OCI-LY3 (cell line): ENCODE data around the gene C3orf20.

ENCODE experiments used
- H2AFZ ChIP-seq: fragments of 200-600, 300-600 bp; shearing (Covaris generic); 2 replicates; pipeline ENCODE4 v1.6.0; 2014; ENCODE audit warnings: antibody characterized with exemption, low read depth, low read length
- H3K27ac ChIP-seq: fragments of 200-600, 300-600 bp; sonication (generic); 2 replicates; pipeline ENCODE4 v1.5.1; 2014; ENCODE audit warnings: mild to moderate bottlenecking, low read length, moderate library complexity, mixed read lengths
- H3K27me3 ChIP-seq: fragments of 200-600, 300-600 bp; sonication (generic); 2 replicates; pipeline ENCODE4 v1.6.1; 2014; ENCODE audit warnings: low read depth, low read length, mixed read lengths
- H3K36me3 ChIP-seq: fragments of 200-600, 300-600 bp; sonication (generic); replicated peaks from 2 replicates; pipeline ENCODE3; 2014; ENCODE audit warnings: low read depth, low read length, mixed read lengths
- H3K4me1 ChIP-seq: fragments of 300-600, 200-600 bp; sonication (generic); 2 replicates; pipeline ENCODE4 v1.6.1; 2014; ENCODE audit warnings: low read length, mixed read lengths
- H3K4me2 ChIP-seq: fragments of 200-600, 300-600 bp; sonication (generic); 2 replicates; pipeline ENCODE4 v1.6.1; 2014; ENCODE audit warnings: low read length, mixed read lengths
- H3K4me3 ChIP-seq: fragments of 300-600, 200-600 bp; sonication (generic); 2 replicates; pipeline ENCODE4 v1.5.1; 2014; ENCODE audit warnings: antibody characterized with exemption, mild to moderate bottlenecking, low read length, moderate library complexity
- H3K79me2 ChIP-seq: fragments of 300-600, 200-600 bp; shearing (Covaris generic); 2 replicates; pipeline ENCODE4 v1.6.1; 2014; ENCODE audit warnings: mild to moderate bottlenecking, low read length, mixed read lengths
- H3K9ac ChIP-seq: fragments of 300-600, 200-600 bp; shearing (Covaris generic); 2 replicates; pipeline ENCODE4 v1.6.0; 2014; ENCODE audit warnings: mild to moderate bottlenecking, low read length, moderate library complexity
- H3K9me3 ChIP-seq: fragments of 200-600, 300-600 bp; shearing (Covaris generic); 2 replicates; pipeline ENCODE4 v1.6.1; 2014; ENCODE audit warnings: low read length, mixed read lengths; ENCODE audit not compliant: insufficient read depth
- H4K20me1 ChIP-seq: fragments of 200-600, 300-600 bp; sonication (generic); 2 replicates; pipeline ENCODE4 v1.6.1; 2016; ENCODE audit warnings: low read length, mixed read lengths; ENCODE audit not compliant: insufficient read depth
- CTCF ChIP-seq: fragments of 200-600, 300-600 bp; sonication (generic); IDR thresholded peaks from 2 replicates; pipeline ENCODE4 v1.5.1; 2014; ENCODE audit warnings: antibody characterized with exemption, low read length, low read depth
- EZH2phosphoT487 ChIP-seq: fragments of 200-600 bp; shearing (Covaris generic); IDR thresholded peaks from 2 replicates; pipeline ENCODE4 v1.6.1; 2018; ENCODE audit warnings: antibody characterized with exemption, mixed run types, low read depth

The C3orf20 gene

GRCh38 chr3:14764331-14765059 lies 89.6 kb downstream of the C3orf20 start:
- no peak overlapping the region for H3K27ac ChIP-seq
- no peaks in the 10 kb centered on the region; the same call in 1 of the 2 replicates for H3K9me3 ChIP-seq
- no peaks in the 10 kb centered on the region for H3K4me1 ChIP-seq
- no peak overlapping the region for H3K4me2 ChIP-seq
- no peaks in the 10 kb centered on the region for H3K27me3 ChIP-seq
- H3K79me2 ChIP-seq, result no peaks in the 10 kb centered on the region
- no peak overlapping the region for H2AFZ ChIP-seq
- H3K36me3 ChIP-seq, result no peaks in the 10 kb centered on the region
- no peak overlapping the region for H3K4me3 ChIP-seq
- no peak overlapping the region for H3K9ac ChIP-seq
- H4K20me1 ChIP-seq, result no peaks in the 10 kb centered on the region
- no peak for TF ChIP-seq CTCF
- TF ChIP-seq EZH2phosphoT487, result no peak

DNA sequence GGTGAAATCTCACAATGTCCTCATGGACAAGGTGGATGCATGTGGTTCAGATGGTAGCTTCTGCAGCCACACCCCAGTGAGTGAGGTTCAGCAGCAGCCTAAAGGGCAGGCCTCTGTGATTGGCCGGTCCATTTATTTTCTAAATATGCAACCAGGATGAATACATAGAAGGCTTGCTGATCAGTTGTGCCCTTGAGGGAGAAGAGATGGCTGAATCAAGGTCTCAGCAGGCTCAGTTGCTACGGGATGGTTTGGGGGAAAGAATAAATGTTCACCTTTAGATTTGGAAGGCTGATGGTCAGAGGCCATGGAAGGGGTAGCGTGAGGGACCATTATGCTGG lies 90.1 kb downstream of the C3orf20 start:
- TF ChIP-seq CTCF (no peak), EZH2phosphoT487 (no peak)
- Histone ChIP-seq H3K9me3 (no peaks in the 10 kb centered on the region; the same call in 1 of the 2 replicates), H3K27me3 (no peaks in the 10 kb centered on the region), H3K4me3 (no peak overlapping the region), H3K9ac (no peak overlapping the region), H4K20me1 (no peaks in the 10 kb centered on the region), H3K79me2 (no peaks in the 10 kb centered on the region), H3K27ac (no peak overlapping the region), H3K4me2 (no peak overlapping the region), H3K36me3 (no peaks in the 10 kb centered on the region), H3K4me1 (no peaks in the 10 kb centered on the region), H2AFZ (no peak overlapping the region)

- H3K36me3 ChIP-seq, result no peaks in the 10 kb centered on the region
Measured at GRCh38 chr3:14765576-14766427, 90.9 kb downstream of the C3orf20 start.

More at GRCh38 chr3:14765576-14766427, 90.9 kb downstream of the C3orf20 start:
- no peaks in the 10 kb centered on the region; the same call in 1 of the 2 replicates for H3K9me3 ChIP-seq
- H2AFZ ChIP-seq, result no peak overlapping the region
- H3K4me3 ChIP-seq, result no peak overlapping the region
- no peaks in the 10 kb centered on the region for H3K79me2 ChIP-seq
- H3K27ac ChIP-seq, result no peak overlapping the region
- H4K20me1 ChIP-seq, result no peaks in the 10 kb centered on the region
- no peak overlapping the region for H3K4me2 ChIP-seq
- no peak for TF ChIP-seq EZH2phosphoT487
- TF ChIP-seq CTCF, result no peak
- H3K9ac ChIP-seq, result no peak overlapping the region
- no peaks in the 10 kb centered on the region for H3K4me1 ChIP-seq
- H3K27me3 ChIP-seq, result no peaks in the 10 kb centered on the region
